Hepatocyte (in vitro differentiated cells): Measurements from ENCODE around the gene KNL1.
"Not testable (repeated sequence)": the region's sequence is repeated elsewhere in the genome, so short reads cannot be mapped to it uniquely, and the experiment has no call there.

Experiments used
- EZH2 ChIP-seq: fragments of 200-600 bp; sonication (generic); IDR thresholded peaks from 2 replicates; pipeline ENCODE4 v1.6.1; 2016; ENCODE audit warnings: antibody characterized with exemption, mild to moderate bottlenecking, borderline replicate concordance
- EZH2phosphoT487 ChIP-seq: fragments of 200-600 bp; sonication (generic); IDR thresholded peaks from one replicate; pipeline ENCODE4 v1.6.1; 2018; ENCODE audit warnings: antibody characterized with exemption, mild to moderate bottlenecking, low read depth, moderate library complexity; ENCODE audit not compliant: unreplicated experiment, severe bottlenecking
- TF ChIP-seq, protein P1 (sequence below): fragments of 200-600 bp; sonication (generic); IDR thresholded peaks from 2 replicates; pipeline ENCODE4 v1.5.1; 2016; ENCODE audit warnings: antibody characterized with exemption, mild to moderate bottlenecking; ENCODE audit not compliant: poor library complexity

DNA sequence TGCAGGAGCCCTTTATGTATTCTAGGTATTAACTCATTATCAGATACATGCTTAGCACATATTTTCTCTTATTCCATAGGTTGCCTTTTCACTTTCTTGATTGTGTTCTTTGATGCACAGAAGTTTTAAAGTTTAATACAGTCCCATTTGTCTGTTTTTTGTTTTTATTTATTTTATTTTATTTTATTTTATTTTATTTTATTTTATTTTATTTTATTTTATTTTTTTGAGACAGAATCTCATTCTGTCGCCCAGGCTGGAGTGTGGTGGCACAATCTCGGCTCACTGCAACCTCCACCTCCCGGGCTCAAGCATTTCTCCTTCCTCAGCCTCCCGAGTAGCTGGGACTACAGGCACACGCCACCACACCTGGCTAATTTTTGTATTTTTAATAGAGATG, 17.1 kb upstream of the KNL1 start:
- TF ChIP-seq, protein P1, sequence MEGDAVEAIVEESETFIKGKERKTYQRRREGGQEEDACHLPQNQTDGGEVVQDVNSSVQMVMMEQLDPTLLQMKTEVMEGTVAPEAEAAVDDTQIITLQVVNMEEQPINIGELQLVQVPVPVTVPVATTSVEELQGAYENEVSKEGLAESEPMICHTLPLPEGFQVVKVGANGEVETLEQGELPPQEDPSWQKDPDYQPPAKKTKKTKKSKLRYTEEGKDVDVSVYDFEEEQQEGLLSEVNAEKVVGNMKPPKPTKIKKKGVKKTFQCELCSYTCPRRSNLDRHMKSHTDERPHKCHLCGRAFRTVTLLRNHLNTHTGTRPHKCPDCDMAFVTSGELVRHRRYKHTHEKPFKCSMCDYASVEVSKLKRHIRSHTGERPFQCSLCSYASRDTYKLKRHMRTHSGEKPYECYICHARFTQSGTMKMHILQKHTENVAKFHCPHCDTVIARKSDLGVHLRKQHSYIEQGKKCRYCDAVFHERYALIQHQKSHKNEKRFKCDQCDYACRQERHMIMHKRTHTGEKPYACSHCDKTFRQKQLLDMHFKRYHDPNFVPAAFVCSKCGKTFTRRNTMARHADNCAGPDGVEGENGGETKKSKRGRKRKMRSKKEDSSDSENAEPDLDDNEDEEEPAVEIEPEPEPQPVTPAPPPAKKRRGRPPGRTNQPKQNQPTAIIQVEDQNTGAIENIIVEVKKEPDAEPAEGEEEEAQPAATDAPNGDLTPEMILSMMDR, result not testable (repeated sequence)
- not testable (repeated sequence) for TF ChIP-seq EZH2, EZH2phosphoT487
